Ureter (tissue), 1 donor: ENCODE data around the gene CAMKMT. TPM values are rescaled to one million over a fixed set of nuclear protein-coding genes. Genes with fewer than 3 reads are reported as not detected.

Experiments used
- DNase-seq: peaks from one replicate; pipeline ENCODE4 v3.0.0-alpha.2; 2020; ENCODE audit warnings: low spot score
- total RNA-seq: library from RNA; stranded (reverse); gene quantifications from one replicate; pipeline ENCODE4 v1.2.4, GENCODE V29; 2023
- donor health status: DM: yes; HTN: yes; CAD: no.

CAMKMT gene
- total RNA-seq, 1 donor from 2014 or later: 23.6 TPM

GRCh38 chr2:44689516-44689915 is 327.8 kb downstream of the CAMKMT start:
- no peak for DNase-seq

GRCh38 chr2:44691174-44691785 is 329.5 kb downstream of the CAMKMT start:
- no peak for DNase-seq

GRCh38 chr2:44692821-44693220 is 331.1 kb downstream of the CAMKMT start:
- DNase-seq: no peak

- DNase-seq: no peak
Observed at GRCh38 chr2:44700824-44701223, 339.1 kb downstream of the CAMKMT start.

GRCh38 chr2:44705356-44705755 is 343.6 kb downstream of the CAMKMT start:
- DNase-seq: no peak

GRCh38 chr2:44705876-44706480 is 344.2 kb downstream of the CAMKMT start:
- DNase-seq: no peak

GRCh38 chr2:44706681-44707553 is 345.2 kb downstream of the CAMKMT start:
- DNase-seq: no peak

- no peak for DNase-seq
Observed at GRCh38 chr2:44707945-44708660, 346.4 kb downstream of the CAMKMT start.

- no peak for DNase-seq
Observed at GRCh38 chr2:44708661-44709000, 346.9 kb downstream of the CAMKMT start.

- no peak for DNase-seq
Observed at GRCh38 chr2:44713170-44713569, 351.4 kb downstream of the CAMKMT start.

- DNase-seq: no peak
Observed at GRCh38 chr2:44715671-44716081, 353.9 kb downstream of the CAMKMT start.

- no peak for DNase-seq
Observed at GRCh38 chr2:44716131-44716530, 354.4 kb downstream of the CAMKMT start.

GRCh38 chr2:44718431-44718830 is 356.7 kb downstream of the CAMKMT start:
- DNase-seq: no peak

GRCh38 chr2:44719562-44719961 is 357.8 kb downstream of the CAMKMT start:
- no peak for DNase-seq

- no peak for DNase-seq
Observed at GRCh38 chr2:44722026-44722625, 360.4 kb downstream of the CAMKMT start.

- DNase-seq: no peak
Observed at GRCh38 chr2:44723921-44724320, 362.2 kb downstream of the CAMKMT start.

- no peak for DNase-seq
Observed at GRCh38 chr2:44730593-44730992, 368.8 kb downstream of the CAMKMT start.

GRCh38 chr2:44731505-44731904 is 369.8 kb downstream of the CAMKMT start:
- DNase-seq: no peak

- no peak for DNase-seq
Observed at GRCh38 chr2:44736270-44736942, 374.7 kb downstream of the CAMKMT start.

GRCh38 chr2:44740678-44741077 is 378.9 kb downstream of the CAMKMT start:
- no peak for DNase-seq

- no peak for DNase-seq
Observed at GRCh38 chr2:44741507-44741906, 379.8 kb downstream of the CAMKMT start.
